SK-N-SH (cell line): ENCODE data around the gene TBX18. TPM values are rescaled to one million over a fixed set of nuclear protein-coding genes. Genes with fewer than 3 reads are reported as not detected.

ENCODE experiments used
- CTCF ChIA-PET: fragments of 300-600, 350-600 bp; formaldehyde crosslinking; extraction: SDS; loops from one replicate; lab custom pipeline; 2021; lab: Yijun Ruan, JAX
- POLR2A ChIA-PET: fragments of 350-600 bp; sonication (Branson Sonifier 250); formaldehyde crosslinking; extraction: SDS; loops from one replicate; lab custom pipeline; 2020; ENCODE audit warnings: antibody characterized with exemption, inconsistent platforms; lab: Yijun Ruan, JAX
- DNase-seq: peaks from one replicate; pipeline ENCODE4 v3.0.0; 2012
- H2AFZ ChIP-seq: fragments of 200-600 bp; sonication (generic); 2 replicates; pipeline ENCODE4 v1.8.1; 2016; ENCODE audit warnings: antibody characterized with exemption, mild to moderate bottlenecking, low read depth
- H3F3A ChIP-seq: fragments of 200-600 bp; sonication (generic); replicated peaks from 2 replicates; pipeline ENCODE3; 2016; ENCODE audit warnings: antibody characterized with exemption, mild to moderate bottlenecking; ENCODE audit not compliant: insufficient read depth
- H3K27ac ChIP-seq, 2 experiments: fragments of 200-500 bp in 1 of 2; fragments of 200-600 bp in 1 of 2; sonication (Bioruptor generic) in 1 of 2; sonication (generic), shearing (Covaris generic) in 1 of 2; 2 replicates each; pipeline versions ENCODE4 v1.5.1 to v1.6.1; 2014 to 2016; ENCODE audit warnings: low read depth in 2 of 2, inconsistent platforms in 1 of 2, low read length in 1 of 2, mild to moderate bottlenecking in 1 of 2, mixed read lengths in 1 of 2
- H3K27me3 ChIP-seq: fragments of 200-600 bp; sonication (generic), shearing (Covaris generic); 2 replicates; pipeline ENCODE4 v1.6.1; 2016; ENCODE audit warnings: mixed run types; ENCODE audit not compliant: insufficient read depth
- H3K36me3 ChIP-seq, 2 experiments: fragments of 200-500 bp in 1 of 2; fragments of 200-600 bp in 1 of 2; sonication (Bioruptor generic) in 1 of 2; sonication (generic) in 1 of 2; replicated peaks in 1 of 2; 2 replicates each; pipeline versions ENCODE3 to v1.5.1; 2014 to 2016; ENCODE audit warnings: low read length in 1 of 2, mild to moderate bottlenecking in 1 of 2; ENCODE audit not compliant: insufficient read depth in 2 of 2, control insufficient read depth in 1 of 2
- H3K4me1 ChIP-seq, 2 experiments: fragments of 200-500 bp in 1 of 2; fragments of 200-600 bp in 1 of 2; sonication (Bioruptor generic) in 1 of 2; sonication (generic), shearing (Covaris generic) in 1 of 2; 2 replicates each; pipeline versions ENCODE4 v1.5.1 to v1.6.1; 2014 to 2016; ENCODE audit warnings: low read depth in 1 of 2, low read length in 1 of 2, mixed run types in 1 of 2; ENCODE audit not compliant: insufficient read depth in 2 of 2, control insufficient read depth in 1 of 2
- H3K4me2 ChIP-seq: fragments of 200-600 bp; sonication (generic), shearing (Covaris generic); 2 replicates; pipeline ENCODE4 v1.6.1; 2017; ENCODE audit warnings: mixed run types
- H3K4me3 ChIP-seq, 2 experiments: fragments of 200-500 bp in 1 of 2; fragments of 200-600 bp in 1 of 2; sonication (Bioruptor generic) in 1 of 2; sonication (generic), shearing (Covaris generic) in 1 of 2; 2 replicates each; pipeline versions ENCODE4 v1.5.1 to v1.8.1; 2014 to 2016; ENCODE audit warnings: low read depth in 2 of 2, inconsistent platforms in 1 of 2, low read length in 1 of 2, mild to moderate bottlenecking in 1 of 2, mixed read lengths in 1 of 2, moderate library complexity in 1 of 2
- H3K79me2 ChIP-seq: fragments of 200-600 bp; sonication (generic); 2 replicates; pipeline ENCODE4 v1.8.1; 2017; ENCODE audit warnings: mild to moderate bottlenecking; ENCODE audit not compliant: insufficient read depth
- H3K9ac ChIP-seq: fragments of 200-600 bp; sonication (generic); 2 replicates; pipeline ENCODE4 v1.6.1; 2017; ENCODE audit warnings: mixed run types
- H3K9me2 ChIP-seq: fragments of 200-600 bp; sonication (generic); 2 replicates; pipeline ENCODE4 v1.6.1; 2017; ENCODE audit warnings: mixed run types
- H3K9me3 ChIP-seq: fragments of 200-600 bp; sonication (generic); 2 replicates; pipeline ENCODE4 v1.6.1; 2017; ENCODE audit warnings: mixed run types, mild to moderate bottlenecking, moderate library complexity
- H4K20me1 ChIP-seq: fragments of 200-600 bp; sonication (generic); 2 replicates; pipeline ENCODE4 v1.6.1; 2017; ENCODE audit warnings: mild to moderate bottlenecking, mixed run types; ENCODE audit not compliant: insufficient read depth
- ELF1 ChIP-seq: IDR thresholded peaks from 2 replicates; pipeline ENCODE4 v1.4.0; 2012
- EP300 ChIP-seq, 2 experiments: IDR thresholded peaks; 2 replicates each; pipeline versions ENCODE4 v1.4.0 to v1.6.1; 2012; ENCODE audit warnings: borderline replicate concordance in 1 of 2, low read depth in 1 of 2, low read length in 1 of 2
- EZH2phosphoT487 ChIP-seq: fragments of 200-600 bp; sonication (generic); IDR thresholded peaks from 2 replicates; pipeline ENCODE4 v1.6.1; 2017; ENCODE audit warnings: low read depth, mixed run types, mild to moderate bottlenecking, antibody characterized with exemption, moderate library complexity, borderline replicate concordance
- FOSL2 ChIP-seq: IDR thresholded peaks from 2 replicates; pipeline ENCODE4 v1.4.0; 2012; ENCODE audit warnings: low read depth, mild to moderate bottlenecking, moderate library complexity, borderline replicate concordance
- FOXJ3 ChIP-seq: sonication (generic); formaldehyde crosslinking; IDR thresholded peaks from 2 replicates; pipeline ENCODE4 v1.5.1; 2020; ENCODE audit warnings: mild to moderate bottlenecking, missing genetic modification reagents
- FOXM1 ChIP-seq: IDR thresholded peaks from 2 replicates; pipeline ENCODE4 v1.4.0; 2012; ENCODE audit warnings: low read depth, mild to moderate bottlenecking
- GATA2 ChIP-seq: sonication (generic); formaldehyde crosslinking; IDR thresholded peaks from 2 replicates; pipeline ENCODE4 v1.5.0; 2020; ENCODE audit warnings: mild to moderate bottlenecking, missing genetic modification reagents
- IRF3 ChIP-seq: fragments of 150-350 bp; IDR thresholded peaks from 2 replicates; pipeline ENCODE4 v1.6.1; 2016; ENCODE audit warnings: mild to moderate bottlenecking, low read depth, low read length
- JUND ChIP-seq: IDR thresholded peaks from 2 replicates; pipeline ENCODE4 v1.4.0; 2012
- MAX ChIP-seq: IDR thresholded peaks from 2 replicates; pipeline ENCODE4 v1.4.0; 2012; ENCODE audit warnings: low read depth
- NFIC ChIP-seq: IDR thresholded peaks from 2 replicates; pipeline ENCODE4 v1.4.0; 2012; ENCODE audit warnings: borderline replicate concordance
- NRF1 ChIP-seq: IDR thresholded peaks from 2 replicates; pipeline ENCODE4 v1.6.1; 2012; ENCODE audit warnings: low read depth, mild to moderate bottlenecking, low read length
- PBX3 ChIP-seq: IDR thresholded peaks from 2 replicates; pipeline ENCODE4; 2012
- POLR2AphosphoS5 ChIP-seq: IDR thresholded peaks from 2 replicates; pipeline ENCODE4 v1.6.1; 2012; ENCODE audit warnings: low read depth, low read length
- RAD21 ChIP-seq: IDR thresholded peaks from 2 replicates; pipeline ENCODE4 v1.6.1; 2012; ENCODE audit warnings: mild to moderate bottlenecking, low read length
- SIN3A ChIP-seq: IDR thresholded peaks from 2 replicates; pipeline ENCODE4 v1.6.1; 2012; ENCODE audit warnings: low read depth, mild to moderate bottlenecking, low read length, moderate library complexity, borderline replicate concordance
- TAF1 ChIP-seq: IDR thresholded peaks from 2 replicates; pipeline ENCODE4 v1.6.1; 2012; ENCODE audit warnings: low read depth, mild to moderate bottlenecking, low read length, moderate library complexity, borderline replicate concordance
- USF1 ChIP-seq: IDR thresholded peaks from 2 replicates; pipeline ENCODE4 v1.4.0; 2012; ENCODE audit warnings: low read depth, borderline replicate concordance
- ZBTB33 ChIP-seq: IDR thresholded peaks from 2 replicates; pipeline ENCODE4 v1.4.0; 2012; ENCODE audit warnings: low read depth, borderline replicate concordance
- WGBS: methylation state at CpG from one replicate; pipeline ENCODE4 v1.1.6; 2017; ENCODE audit warnings: low lambda C conversion rate; 5-methylcytosine and 5-hydroxymethylcytosine counted together
- polyA plus RNA-seq, 3 experiments: library from polyadenylated mRNA; depleted of rRNA; stranded (reverse); fragments of >200 nt; gene quantifications; 2 replicates each; pipeline ENCODE4 v1.2.3, GENCODE V29; 2012

Gene TBX18
- polyA plus RNA-seq, 1 of the 3 experiments (the other 2 are of a cell fraction) = 19.3 TPM

- no peak overlapping the region for H3K4me3 ChIP-seq
- no peak for TF ChIP-seq NRF1
- TF ChIP-seq GATA2 (CRISPR knock-in tag) = no peak
- no peak for TF ChIP-seq PBX3
- TF ChIP-seq NFIC = no peak
- TF ChIP-seq EZH2phosphoT487 = no peak
- TF ChIP-seq IRF3 = no peak
- no peak for TF ChIP-seq POLR2AphosphoS5
- TF ChIP-seq FOSL2 = no peak
- no peak for TF ChIP-seq ELF1
- TF ChIP-seq RAD21 = no peak
- no peak for TF ChIP-seq MAX
- no peak for TF ChIP-seq EP300 (IDR thresholded peaks at IDR 0.05; ENCODE audit: borderline replicate concordance in 1 of 2, low read depth in 1 of 2, low read length in 1 of 2)
- TF ChIP-seq SIN3A = no peak
- no peak for TF ChIP-seq ZBTB33
- no peak for TF ChIP-seq JUND
- no peak for TF ChIP-seq FOXM1
- no peak for TF ChIP-seq FOXJ3 (CRISPR knock-in tag)
- no peak for TF ChIP-seq TAF1
- no peak for TF ChIP-seq USF1
- H3K79me2 ChIP-seq = no peaks in the 10 kb centered on the region
- H3K9ac ChIP-seq = no peak overlapping the region
- H3F3A ChIP-seq = peaks cover 12% of the 10 kb centered on the region
- peaks cover 77% of the 10 kb centered on the region for H3K27me3 ChIP-seq
- no peaks in the 10 kb centered on the region for H4K20me1 ChIP-seq
- peaks cover 0 to 3% of the 10 kb centered on the region in 2 experiments; a peak in 1 of 4 replicates for H3K4me1 ChIP-seq
- H3K4me2 ChIP-seq = no peak overlapping the region
- 14% methylated on average over 5 of the region's 5 CpGs for WGBS
- H3K9me2 ChIP-seq = no peaks in the 10 kb centered on the region
- no peak overlapping the region for H2AFZ ChIP-seq
- H3K27ac ChIP-seq = no peak overlapping the region
- H3K36me3 ChIP-seq = no peaks in the 10 kb centered on the region
- no peaks in the 10 kb centered on the region for H3K9me3 ChIP-seq
- no peak for DNase-seq
- POLR2A ChIA-PET = no interaction called here
- CTCF ChIA-PET = interaction anchor here (1.1 kb wide), 1 partner anchor 14 kb away, joined by 3 read pairs; no protein-coding TSS in a partner anchor
Measured at GRCh38 chr6:84769306-84769705, 4.9 kb upstream of the TBX18 start.
